WI38 (cell line): ENCODE measurements around the gene MCL1.
A peak's percentile ranks its signal among the peaks of the same experiment; 100 is the strongest.

Experiments used
- H3K4me3 ChIP-seq: 2 replicates; pipeline ENCODE4 v1.5.1; 2011; ENCODE audit warnings: low read depth, mild to moderate bottlenecking, control low read depth, low read length
- CTCF ChIP-seq: IDR thresholded peaks from 2 replicates; pipeline ENCODE4 v1.5.1; 2012; ENCODE audit warnings: low read depth, mild to moderate bottlenecking, control low read depth, low read length

Gene MCL1

DNA sequence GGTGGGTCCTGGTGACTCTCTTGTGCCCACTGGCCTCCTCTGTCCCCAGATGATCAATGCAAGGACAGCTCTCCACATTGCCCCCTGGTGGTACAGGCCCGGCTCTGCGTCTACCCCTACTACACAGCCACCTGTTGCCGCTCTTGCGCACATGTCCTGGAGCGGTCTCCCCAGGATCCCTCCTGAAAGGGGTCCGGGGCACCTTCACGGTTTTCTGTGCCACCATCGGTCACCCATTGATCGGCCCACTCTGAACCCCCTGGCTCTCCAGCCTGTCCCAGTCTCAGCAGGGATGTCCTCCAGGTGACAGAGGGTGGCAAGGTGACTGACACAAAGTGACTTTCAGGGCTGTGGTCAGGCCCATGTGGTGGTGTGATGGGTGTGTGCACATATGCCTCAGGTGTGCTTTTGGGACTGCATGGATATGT, 19.4 kb downstream of the MCL1 start:
- H3K4me3 ChIP-seq: no peak overlapping the region
- TF ChIP-seq CTCF: peak; percentile 95

GRCh38 chr1:150559656-150560010, 19.8 kb downstream of the MCL1 start:
- TF ChIP-seq CTCF: no peak
- no peak overlapping the region for H3K4me3 ChIP-seq

GRCh38 chr1:150558761-150559655, 20.4 kb downstream of the MCL1 start:
- no peak for TF ChIP-seq CTCF
- H3K4me3 ChIP-seq: no peak overlapping the region

DNA sequence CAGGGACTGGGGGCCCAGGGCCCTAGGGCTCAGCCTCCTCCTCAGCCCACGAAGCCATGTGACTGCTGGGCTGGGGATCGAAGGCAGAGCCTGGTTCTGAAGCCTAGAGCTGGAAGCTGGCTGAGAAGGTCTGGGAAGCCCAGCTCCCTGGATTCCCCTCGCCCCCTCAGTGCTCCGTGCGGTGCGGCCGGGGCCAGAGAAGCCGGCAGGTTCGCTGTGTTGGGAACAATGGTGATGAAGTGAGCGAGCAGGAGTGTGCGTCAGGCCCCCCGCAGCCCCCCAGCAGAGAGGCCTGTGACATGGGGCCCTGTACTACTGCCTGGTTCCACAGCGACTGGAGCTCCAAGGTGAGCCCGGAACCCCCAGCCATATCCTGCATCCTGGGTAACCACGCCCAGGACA, 21.1 kb downstream of the MCL1 start:
- H3K4me3 ChIP-seq: no peak overlapping the region
- no peak for TF ChIP-seq CTCF

- no peak overlapping the region for H3K4me3 ChIP-seq
- TF ChIP-seq CTCF: no peak
Measured at GRCh38 chr1:150557813-150558212, 21.6 kb downstream of the MCL1 start.

GRCh38 chr1:150557065-150557600, 22.3 kb downstream of the MCL1 start:
- no peak overlapping the region for H3K4me3 ChIP-seq
- TF ChIP-seq CTCF: no peak
